IPS DF 4.7 (cell line): Measurements from ENCODE around the gene ERC1.

Source experiments
- DNase-seq: peaks from one replicate; pipeline ENCODE4 v3.0.0-alpha.2; 2013; ENCODE audit warnings: low spot score; ENCODE audit errors: extremely low read depth

Gene ERC1

DNA sequence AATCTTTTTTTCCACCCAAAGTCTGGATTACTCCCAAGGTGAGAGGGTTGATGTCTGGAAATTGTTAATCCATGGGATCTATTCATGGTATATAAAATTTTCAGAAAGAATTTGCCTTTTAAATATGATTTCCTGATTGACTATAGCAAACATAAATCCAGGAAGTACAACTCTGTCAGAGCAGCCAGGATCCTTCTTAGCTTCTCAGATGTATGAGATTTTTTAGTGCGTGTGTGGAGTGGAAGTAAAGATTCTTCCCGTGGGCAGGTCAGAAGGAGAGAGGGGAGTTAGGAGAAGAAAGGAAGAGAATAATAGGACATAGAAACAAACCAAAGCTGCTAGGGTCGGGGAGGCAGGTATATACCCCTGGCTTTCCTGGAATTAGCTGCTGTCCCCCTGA, 444.0 kb downstream of the ERC1 start:
- no peak for DNase-seq

DNA sequence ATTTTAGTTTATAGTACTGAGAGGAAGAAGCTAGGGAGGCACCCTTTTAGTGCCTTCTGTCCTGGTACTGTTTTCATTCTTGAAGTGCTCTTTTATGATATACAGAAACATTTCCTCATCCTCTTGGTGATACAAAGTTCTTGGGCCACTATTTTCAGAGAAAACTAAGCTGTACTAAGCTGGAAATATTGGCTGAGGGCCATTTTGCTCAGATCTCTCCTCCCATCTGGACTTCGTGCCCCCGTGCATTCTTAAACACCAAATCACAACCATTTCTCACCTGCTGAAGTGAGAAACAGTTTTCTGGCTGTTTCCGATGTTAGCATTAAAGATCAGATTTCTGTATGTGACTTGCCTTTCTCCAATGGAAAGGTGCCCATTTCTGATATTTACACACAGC, 444.4 kb downstream of the ERC1 start:
- no peak for DNase-seq

DNA sequence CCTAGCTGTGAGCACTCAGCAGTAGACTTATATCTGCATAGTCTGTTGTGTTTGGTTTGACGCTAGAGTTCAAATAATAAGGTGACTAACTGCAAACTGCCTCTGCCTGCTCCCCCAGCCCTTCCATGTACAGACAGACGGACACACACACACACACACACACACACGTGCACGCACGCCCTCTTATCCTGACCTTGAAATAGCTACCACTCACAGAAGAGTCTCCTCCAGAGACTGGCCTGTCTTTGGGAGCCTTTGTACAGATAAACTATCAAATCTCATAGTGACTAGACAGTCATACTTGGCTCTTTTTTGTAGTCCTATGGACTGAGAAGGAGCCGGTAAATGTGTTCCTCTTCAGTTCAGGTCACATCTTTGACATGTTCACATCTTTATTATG, 445.0 kb downstream of the ERC1 start:
- DNase-seq = no peak

DNA sequence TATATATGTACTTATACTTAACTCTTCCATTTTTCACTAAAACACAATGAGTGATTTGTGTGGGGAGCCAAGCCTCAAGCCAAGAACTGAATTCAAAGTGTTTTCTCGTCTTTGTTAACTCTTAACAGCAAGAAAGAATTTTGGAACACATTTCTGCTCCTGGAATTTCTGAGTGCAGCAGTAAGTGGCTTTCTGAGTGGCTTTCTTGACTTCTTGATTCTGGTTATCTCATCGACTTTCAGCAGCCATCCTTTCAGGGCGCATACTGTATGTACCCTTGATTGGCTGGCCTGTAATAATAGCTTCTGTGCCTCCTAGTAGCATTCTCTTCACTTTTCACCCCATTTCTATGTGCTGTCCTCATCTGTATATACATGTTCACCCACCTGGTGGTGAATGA, 446.0 kb downstream of the ERC1 start:
- no peak for DNase-seq

- no peak for DNase-seq
Measured at GRCh38 chr12:1439201-1439600, 448.2 kb downstream of the ERC1 start.

GRCh38 chr12:1439687-1440086, 448.7 kb downstream of the ERC1 start:
- DNase-seq = no peak

GRCh38 chr12:1443421-1444141, 452.6 kb downstream of the ERC1 start:
- no peak for DNase-seq

GRCh38 chr12:1444142-1444516, 453.1 kb downstream of the ERC1 start:
- no peak for DNase-seq

GRCh38 chr12:1445807-1446206, 454.8 kb downstream of the ERC1 start:
- peak; percentile 56 for DNase-seq

GRCh38 chr12:1448336-1448735, 457.3 kb downstream of the ERC1 start:
- no peak for DNase-seq

- DNase-seq = no peak
Measured at GRCh38 chr12:1453810-1454209, 462.8 kb downstream of the ERC1 start.

GRCh38 chr12:1456885-1457284, 465.9 kb downstream of the ERC1 start:
- no peak for DNase-seq

DNA sequence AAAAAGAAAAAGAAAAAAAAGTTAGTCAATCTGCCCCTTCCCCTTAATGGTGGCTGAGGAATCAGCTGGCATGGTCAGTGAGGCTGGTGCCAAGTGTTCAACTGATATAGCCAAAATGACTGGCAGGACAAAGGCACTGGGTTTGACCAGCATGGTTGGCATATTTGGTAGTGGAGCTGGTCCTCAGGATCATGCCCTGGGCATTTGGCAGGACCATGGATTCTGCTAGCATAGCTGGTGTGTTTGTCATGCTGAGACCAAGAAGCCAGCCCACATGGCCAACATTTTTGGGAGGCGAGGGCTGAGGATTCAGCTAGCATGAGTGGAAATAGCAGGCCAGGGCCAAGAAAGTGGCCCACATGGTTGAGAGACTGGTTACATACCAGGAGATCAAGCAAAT, 466.9 kb downstream of the ERC1 start:
- DNase-seq = no peak

DNA sequence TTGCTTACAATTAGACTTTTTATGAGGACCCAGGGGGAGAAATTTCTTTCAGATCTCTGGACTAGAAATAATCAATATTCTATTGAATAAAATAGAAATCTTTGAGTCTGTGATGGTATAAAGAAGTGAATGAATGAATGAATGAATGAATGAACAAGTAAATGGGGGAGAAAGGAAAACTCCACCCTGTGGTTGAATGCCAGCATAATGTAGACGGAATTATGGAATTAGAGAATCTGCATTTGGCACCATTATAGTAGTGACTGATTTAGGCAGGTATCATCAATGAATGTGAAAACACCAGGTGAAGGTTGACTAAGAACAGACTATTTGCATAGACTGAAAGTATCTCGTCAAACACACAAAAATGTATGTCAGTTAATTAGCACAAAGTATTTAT, 468.3 kb downstream of the ERC1 start:
- no peak for DNase-seq

DNA sequence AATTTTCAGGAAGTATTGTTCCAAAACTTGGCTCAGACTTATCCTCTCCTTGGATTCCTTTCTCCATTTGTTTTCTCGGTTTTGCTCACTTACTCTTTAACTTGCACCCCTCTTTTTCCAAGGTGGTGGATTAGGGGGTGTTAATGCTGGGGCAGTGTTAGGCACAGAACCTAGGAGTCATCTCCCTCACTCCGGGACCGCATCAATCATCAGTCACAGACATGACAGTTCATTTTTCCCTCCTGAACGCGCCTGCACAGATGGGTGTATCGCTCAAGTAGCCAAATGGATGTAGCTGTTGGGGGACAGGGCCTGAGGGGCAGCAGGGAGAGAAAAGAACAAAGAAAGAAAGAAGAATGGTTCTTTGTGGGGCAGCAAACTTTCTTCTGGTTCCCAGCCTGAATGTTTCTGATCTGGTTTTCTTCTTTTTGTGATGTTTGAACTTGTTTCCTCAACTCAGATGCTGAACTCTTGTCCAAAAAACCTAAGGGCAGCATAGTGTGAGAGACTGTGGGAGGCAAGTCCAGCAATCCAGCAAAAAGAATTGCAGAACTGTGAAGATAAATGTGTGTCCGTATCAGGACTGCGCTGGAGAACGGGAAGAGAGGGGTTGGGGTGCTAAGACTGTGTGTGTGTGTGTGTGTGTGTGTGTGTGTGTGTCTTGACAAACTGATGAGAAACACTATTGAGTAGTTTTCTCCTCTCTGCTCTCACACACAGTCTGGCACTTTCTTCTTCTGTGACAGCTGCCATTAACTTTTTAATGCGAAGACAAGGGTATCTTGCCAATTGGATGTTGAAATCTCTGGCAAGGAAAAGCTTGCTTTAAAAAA, 472.3 kb downstream of the ERC1 start:
- no peak for DNase-seq

DNA sequence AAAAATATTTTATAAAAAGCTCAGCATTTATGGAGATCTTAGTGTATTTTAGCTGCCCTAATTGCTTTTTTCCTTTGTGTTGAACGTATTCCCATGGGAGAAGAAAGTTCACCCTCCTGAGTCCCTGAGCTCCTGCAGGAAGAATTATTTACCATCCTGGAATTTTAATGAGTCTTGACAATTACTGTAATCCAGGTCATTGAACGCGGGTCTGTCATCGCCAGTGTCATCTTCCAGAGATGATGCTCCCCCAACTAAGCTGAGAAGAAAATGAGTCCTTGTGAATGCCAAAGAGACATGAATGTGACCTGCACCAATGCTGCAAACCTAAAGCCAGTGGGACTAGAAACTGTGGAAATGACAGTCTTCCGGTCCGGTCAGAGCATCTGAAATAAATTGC, 473.9 kb downstream of the ERC1 start:
- DNase-seq = no peak

DNA sequence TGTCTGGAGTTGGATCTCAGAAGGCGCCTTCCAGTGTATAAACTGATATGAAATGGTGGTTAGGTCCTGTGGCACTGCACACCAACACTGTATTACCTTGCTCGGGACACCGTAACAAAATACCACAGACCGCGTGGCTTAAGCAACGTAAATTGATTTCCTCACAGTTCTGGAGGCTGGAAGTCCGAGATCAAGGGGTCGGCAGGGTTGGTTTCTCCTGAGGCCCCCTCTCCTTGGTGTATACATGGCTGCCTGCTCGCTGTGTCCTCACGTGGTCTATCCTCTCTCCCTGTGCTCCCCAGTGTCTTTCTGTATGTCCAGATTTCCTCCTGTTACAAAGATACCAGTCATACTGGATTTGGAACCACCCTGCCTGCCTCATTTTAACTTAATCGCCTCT, 475.0 kb downstream of the ERC1 start:
- DNase-seq = no peak

- no peak for DNase-seq
Measured at GRCh38 chr12:1466481-1467154, 475.6 kb downstream of the ERC1 start.

- DNase-seq = no peak
Measured at GRCh38 chr12:1467710-1468109, 476.7 kb downstream of the ERC1 start.

GRCh38 chr12:1469070-1469469, 478.0 kb downstream of the ERC1 start:
- DNase-seq = no peak

GRCh38 chr12:1470051-1470450, 479.0 kb downstream of the ERC1 start:
- no peak for DNase-seq

GRCh38 chr12:1471224-1471623, 480.2 kb downstream of the ERC1 start:
- no peak for DNase-seq
